SIG-M5 treated with dmso at 0.1 percent for 504 hours (cell line): ENCODE data around the gene ADGRG3.

ENCODE experiments used
- DNase-seq: peaks from one replicate; lab custom pipeline; 2025; ENCODE audit not compliant: unreplicated experiment; lab: John Stamatoyannopoulos, UW

ADGRG3 gene

GRCh38 chr16:57694725-57695679 is 26.9 kb downstream of the ADGRG3 start, which contains the start of gene DRC7:
Gene DRC7 (plus strand): TSS chr16:57694806. CDS start chr16:57697950, 3,144 bp downstream.
- DNase-seq: peak; percentile 83

- DNase-seq: no peak
Measured at GRCh38 chr16:57695680-57696069, 27.6 kb downstream of the ADGRG3 start.

- no peak for DNase-seq
Measured at GRCh38 chr16:57696240-57696639, 28.1 kb downstream of the ADGRG3 start.

GRCh38 chr16:57697896-57698537 is 29.9 kb downstream of the ADGRG3 start:
- DNase-seq: no peak

- DNase-seq: no peak
Measured at GRCh38 chr16:57698812-57699405, 30.8 kb downstream of the ADGRG3 start.

- DNase-seq: no peak
Measured at GRCh38 chr16:57699481-57699880, 31.4 kb downstream of the ADGRG3 start.

- DNase-seq: no peak
Measured at GRCh38 chr16:57699899-57700298, 31.8 kb downstream of the ADGRG3 start.

- no peak for DNase-seq
Measured at GRCh38 chr16:57700781-57701551, 32.9 kb downstream of the ADGRG3 start.

GRCh38 chr16:57701759-57702371 is 33.8 kb downstream of the ADGRG3 start:
- DNase-seq: no peak

- no peak for DNase-seq
Measured at GRCh38 chr16:57703416-57704010, 35.4 kb downstream of the ADGRG3 start.

GRCh38 chr16:57704011-57704904 is 36.2 kb downstream of the ADGRG3 start:
- DNase-seq: no peak

GRCh38 chr16:57704905-57705852 is 37.1 kb downstream of the ADGRG3 start:
- DNase-seq: no peak

GRCh38 chr16:57706717-57707116 is 38.6 kb downstream of the ADGRG3 start:
- DNase-seq: no peak

GRCh38 chr16:57707331-57707730 is 39.2 kb downstream of the ADGRG3 start:
- no peak for DNase-seq

GRCh38 chr16:57708168-57708567 is 40.1 kb downstream of the ADGRG3 start:
- no peak for DNase-seq

- no peak for DNase-seq
Measured at GRCh38 chr16:57709663-57710062, 41.6 kb downstream of the ADGRG3 start.

- DNase-seq: no peak
Measured at GRCh38 chr16:57711346-57711745, 43.2 kb downstream of the ADGRG3 start.

GRCh38 chr16:57711993-57712392 is 43.9 kb downstream of the ADGRG3 start:
- no peak for DNase-seq
